GM13977 (cell line): ENCODE data around the gene ZNF280D.

Experiments used
- DNase-seq: peaks from one replicate; pipeline ENCODE4 v3.0.0; 2012; ENCODE audit warnings: low spot score
- CTCF ChIP-seq: IDR thresholded peaks from 2 replicates; pipeline ENCODE4 v1.5.1; 2012; ENCODE audit warnings: mild to moderate bottlenecking, control low read depth; ENCODE audit not compliant: insufficient read depth; ENCODE audit errors: extremely low read depth, missing control alignments
- in situ Hi-C: fragments of 300-500 bp; cut with MboI; formaldehyde crosslinking; loops from one replicate; pipeline ENCODE4 v1.12.0; 2022; ENCODE audit warnings: low sequenced_read_pairs, low pct_unique_long_range_greater_than_20kb, mixed read lengths, inconsistent platforms; ENCODE audit not compliant: unreplicated experiment

The ZNF280D gene

GRCh38 chr15:56752986-56753385 is 19.7 kb upstream of the ZNF280D start:
- TF ChIP-seq CTCF: no peak
- in situ Hi-C loops: no loop called here
- DNase-seq: no peak

GRCh38 chr15:56749982-56750381 is 16.7 kb upstream of the ZNF280D start:
- no peak for DNase-seq
- no peak for TF ChIP-seq CTCF
- in situ Hi-C loops: no loop called here

- no peak for TF ChIP-seq CTCF
- no peak for DNase-seq
- in situ Hi-C loops: no loop called here
Observed at GRCh38 chr15:56744701-56745683, 11.7 kb upstream of the ZNF280D start.

- no peak for TF ChIP-seq CTCF
- in situ Hi-C loops: no loop called here
- no peak for DNase-seq
Observed at GRCh38 chr15:56741541-56741940, 8.2 kb upstream of the ZNF280D start.

- in situ Hi-C loops: no loop called here
- DNase-seq: no peak
- peak; percentile 40 for TF ChIP-seq CTCF
Observed at GRCh38 chr15:56739964-56740640, 6.8 kb upstream of the ZNF280D start.

GRCh38 chr15:56739474-56739873 is 6.2 kb upstream of the ZNF280D start:
- no peak for TF ChIP-seq CTCF
- no peak for DNase-seq
- in situ Hi-C loops: no loop called here
